Thyroid gland (tissue), 4 donors: ENCODE results near the gene ZNF611. TPM values are rescaled to one million over a fixed set of nuclear protein-coding genes. Genes with fewer than 3 reads are reported as not detected.
"Not testable (repeated sequence)": the region's sequence is repeated elsewhere in the genome, so short reads cannot be mapped to it uniquely, and the experiment has no call there.

Source experiments
- DNase-seq, 2 donors: peaks; one replicate each; pipeline ENCODE4 v3.0.0-alpha.2; 2019
- H3K27ac ChIP-seq, 3 donors: fragments of 200-600 bp; sonication (generic); 1 replicate in 2 of 3; 2 replicates in 1 of 3; pipeline ENCODE4 v1.5.1; 2016 to 2019; ENCODE audit warnings: mild to moderate bottlenecking in 1 of 3, moderate library complexity in 1 of 3
- H3K27me3 ChIP-seq: fragments of 200-600 bp; sonication (generic); one replicate; pipeline ENCODE4 v1.5.1; 2019
- H3K36me3 ChIP-seq, 2 donors: fragments of 200-600 bp; sonication (generic); one replicate each; pipeline ENCODE4 v1.5.1; 2016 to 2019
- H3K4me1 ChIP-seq, 2 donors: fragments of 200-600 bp; sonication (generic); one replicate each; pipeline ENCODE4 v1.5.1; 2017 to 2019
- H3K4me3 ChIP-seq, 3 donors: fragments of 200-600 bp; sonication (generic); replicated peaks in 1 of 3; 1 replicate in 2 of 3; 2 replicates in 1 of 3; pipeline ENCODE4 v1.5.1; 2016; ENCODE audit warnings: mild to moderate bottlenecking in 1 of 3
- H3K9me3 ChIP-seq: fragments of 200-600 bp; sonication (generic); one replicate; pipeline ENCODE4 v1.5.1; 2017
- POLR2A ChIP-seq, 2 donors: fragments of 450-650 bp; IDR thresholded peaks; one replicate each; pipeline ENCODE4 v1.6.1; 2017; ENCODE audit warnings: antibody characterized with exemption in 2 of 2, mild to moderate bottlenecking in 2 of 2, moderate library complexity in 1 of 2
- WGBS, 2 donors: methylation state at CpG; one replicate each; pipeline ENCODE4 v1.1.5; 2017; 5-methylcytosine and 5-hydroxymethylcytosine counted together
- intact Hi-C: fragments of 100-400 bp; cut with DNase I; formaldehyde crosslinking; loops from one replicate; pipeline ENCODE4 v1.15.1; 2023
- total RNA-seq, 4 donors: library from RNA; depleted of rRNA; stranded (reverse); fragments of >200 nt; gene quantifications; one replicate each; pipeline ENCODE4 v1.2.3, GENCODE V29; 2016
- TF ChIP-seq, protein P1 (sequence below), 6 experiments: fragments of 200-600 bp in 3 of 6; fragments of 450-650 bp in 3 of 6; sonication (generic) in 3 of 6; IDR thresholded peaks; one replicate each; pipeline ENCODE4 v1.5.1; 2016 to 2019; ENCODE audit warnings: antibody characterized with exemption in 6 of 6, mild to moderate bottlenecking in 2 of 6, inconsistent platforms in 1 of 6, moderate library complexity in 1 of 6

Gene ZNF611
- total RNA-seq, 4 donors from 2014 or later = 12.8 to 34.8 (median 24.5) TPM

- WGBS, 2 donors = 1 to 4% methylated on average over 27 to 35 of the region's 47 CpGs
- Histone ChIP-seq H3K27ac (peak overlapping the region; percentile 90 to 95 (median 92)), H3K9me3 (no peaks in the 10 kb centered on the region), H3K4me3 (peak overlapping the region; percentile 31 to 74 (median 71)), H3K36me3 (no peaks in the 10 kb centered on the region), H3K27me3 (no peaks in the 10 kb centered on the region), H3K4me1 (peaks cover 6 to 15% of the 10 kb centered on the region in 2 donors)
- peak; percentile 95 to 97 for DNase-seq
- TF ChIP-seq, protein P1, sequence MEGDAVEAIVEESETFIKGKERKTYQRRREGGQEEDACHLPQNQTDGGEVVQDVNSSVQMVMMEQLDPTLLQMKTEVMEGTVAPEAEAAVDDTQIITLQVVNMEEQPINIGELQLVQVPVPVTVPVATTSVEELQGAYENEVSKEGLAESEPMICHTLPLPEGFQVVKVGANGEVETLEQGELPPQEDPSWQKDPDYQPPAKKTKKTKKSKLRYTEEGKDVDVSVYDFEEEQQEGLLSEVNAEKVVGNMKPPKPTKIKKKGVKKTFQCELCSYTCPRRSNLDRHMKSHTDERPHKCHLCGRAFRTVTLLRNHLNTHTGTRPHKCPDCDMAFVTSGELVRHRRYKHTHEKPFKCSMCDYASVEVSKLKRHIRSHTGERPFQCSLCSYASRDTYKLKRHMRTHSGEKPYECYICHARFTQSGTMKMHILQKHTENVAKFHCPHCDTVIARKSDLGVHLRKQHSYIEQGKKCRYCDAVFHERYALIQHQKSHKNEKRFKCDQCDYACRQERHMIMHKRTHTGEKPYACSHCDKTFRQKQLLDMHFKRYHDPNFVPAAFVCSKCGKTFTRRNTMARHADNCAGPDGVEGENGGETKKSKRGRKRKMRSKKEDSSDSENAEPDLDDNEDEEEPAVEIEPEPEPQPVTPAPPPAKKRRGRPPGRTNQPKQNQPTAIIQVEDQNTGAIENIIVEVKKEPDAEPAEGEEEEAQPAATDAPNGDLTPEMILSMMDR (IDR thresholded peaks at IDR 0.05) = peak in 3 of 6 experiments; percentile 8 to 36 (median 28)
- TF ChIP-seq POLR2A (IDR thresholded peaks at IDR 0.05) = peak in 1 of 2 donors; percentile 90
- intact Hi-C loops = loop anchor here (5.0 kb wide), 1 partner anchor 53 kb away; the partner anchor contains the start of gene ZNF83
These were observed 44.3 kb downstream of the ZNF611 start for GRCh38 chr19:52690369-52691214.

DNA sequence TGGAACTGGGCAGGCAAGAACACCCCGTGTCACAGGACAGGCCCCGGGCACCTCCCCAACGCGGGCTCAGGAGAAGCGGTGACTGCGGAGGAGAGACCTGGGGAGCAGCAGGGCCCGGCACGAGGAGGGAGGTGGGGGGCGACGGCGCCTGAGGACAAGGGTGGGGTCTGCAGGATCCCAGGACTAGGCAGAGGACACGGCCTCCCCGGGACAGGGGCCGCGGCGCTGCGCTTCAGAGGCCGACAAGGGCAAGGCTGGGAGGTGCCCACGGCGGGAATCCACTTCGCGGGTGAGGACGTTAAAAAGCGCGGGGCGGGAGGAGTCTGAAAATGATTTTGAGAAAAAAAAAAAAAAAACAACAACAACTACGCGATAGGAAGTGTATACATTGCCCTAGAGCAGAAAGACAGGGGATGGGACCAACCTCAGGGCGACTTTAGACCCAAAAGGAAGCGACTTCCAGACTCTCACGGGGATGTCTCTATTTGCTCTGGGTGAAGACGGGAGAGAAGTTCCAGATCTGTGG is 44.9 kb downstream of the ZNF611 start:
- no peaks in the 10 kb centered on the region for H3K27me3 ChIP-seq
- TF ChIP-seq, protein P1 (IDR thresholded peaks at IDR 0.05) = no peak
- no peak for TF ChIP-seq POLR2A (IDR thresholded peaks at IDR 0.05)
- WGBS, 2 donors = 0 to 1% methylated on average over 32 of the region's 32 CpGs
- H3K9me3 ChIP-seq = no peaks in the 10 kb centered on the region
- H3K27ac ChIP-seq = peak overlapping the region; percentile 57 to 92 (median 90)
- H3K4me3 ChIP-seq = peak overlapping the region; percentile 31 to 74 (median 50)
- no peaks in the 10 kb centered on the region for H3K36me3 ChIP-seq
- peaks cover 6 to 15% of the 10 kb centered on the region in 2 donors for H3K4me1 ChIP-seq
- intact Hi-C loops = loop anchor here (5.0 kb wide), 1 partner anchor 53 kb away; the partner anchor contains the start of gene ZNF83
- DNase-seq = peak; percentile 51 to 55

- H3K36me3 ChIP-seq, DNase-seq, H3K27me3 ChIP-seq, intact Hi-C loops, H3K9me3 ChIP-seq: not testable (repeated sequence)
- peak overlapping the region; percentile 57 to 92 (median 90) for H3K27ac ChIP-seq
- peak overlapping the region; percentile 31 to 74 (median 50) for H3K4me3 ChIP-seq
- H3K4me1 ChIP-seq = peaks cover 6 to 15% of the 10 kb centered on the region in 2 donors
- WGBS, 2 donors = 24 to 26% methylated on average over 6 of the region's 6 CpGs
These were observed 45.7 kb downstream of the ZNF611 start for GRCh38 chr19:52688925-52689796.

GRCh38 chr19:52688335-52688734 is 46.5 kb downstream of the ZNF611 start:
- Histone ChIP-seq H3K27me3 (no peaks in the 10 kb centered on the region), H3K9me3 (no peaks in the 10 kb centered on the region), H3K36me3 (no peaks in the 10 kb centered on the region), H3K4me1 (peaks cover 6 to 15% of the 10 kb centered on the region in 2 donors), H3K4me3 (no peak overlapping the region), H3K27ac (no peak overlapping the region)
- TF ChIP-seq POLR2A (IDR thresholded peaks at IDR 0.05) = no peak
- TF ChIP-seq, protein P1 (IDR thresholded peaks at IDR 0.05) = no peak
- intact Hi-C loops = no loop called here
- DNase-seq = no peak
- 91 to 100% methylated on average over 2 of the region's 2 CpGs for WGBS, 2 donors

- 91 to 95% methylated on average over 3 of the region's 3 CpGs for WGBS, 2 donors
- Histone ChIP-seq H3K27ac (no peak overlapping the region), H3K4me3 (no peak overlapping the region), H3K36me3 (no peaks in the 10 kb centered on the region), H3K4me1 (peaks cover 6 to 15% of the 10 kb centered on the region in 2 donors), H3K9me3 (no peaks in the 10 kb centered on the region), H3K27me3 (no peaks in the 10 kb centered on the region)
- DNase-seq = no peak
- intact Hi-C loops = no loop called here
- no peak for TF ChIP-seq POLR2A (IDR thresholded peaks at IDR 0.05)
- TF ChIP-seq, protein P1 (IDR thresholded peaks at IDR 0.05) = no peak
These were observed 47.2 kb downstream of the ZNF611 start for GRCh38 chr19:52687684-52688083.
